BJ (cell line): ENCODE results near the gene REM2. TPM values are rescaled to one million over a fixed set of nuclear protein-coding genes. Genes with fewer than 3 reads are reported as not detected.
A peak's percentile ranks its signal among the peaks of the same experiment; 100 is the strongest.

Experiments used
- CTCF ChIA-PET: fragments of 350-600 bp; formaldehyde crosslinking; extraction: SDS; loops from one replicate; lab custom pipeline; 2021; ENCODE audit warnings: antibody characterized with exemption, inconsistent platforms; lab: Yijun Ruan, JAX
- POLR2A ChIA-PET: fragments of 300-600 bp; sonication (Branson Sonifier 250); formaldehyde crosslinking; extraction: SDS; loops from one replicate; lab custom pipeline; 2021; ENCODE audit warnings: antibody characterized with exemption; lab: Charles Lee
- DNase-seq: peaks from one replicate; pipeline ENCODE4 v3.0.0-alpha.2; 2011; ENCODE audit warnings: low read depth
- H3K27me3 ChIP-seq: 2 replicates; pipeline ENCODE4 v1.6.0; 2011; ENCODE audit warnings: low read length; ENCODE audit not compliant: control insufficient read depth, insufficient read depth
- H3K36me3 ChIP-seq: 2 replicates; pipeline ENCODE4 v1.5.1; 2011; ENCODE audit warnings: low read length; ENCODE audit not compliant: control insufficient read depth, insufficient read depth
- H3K4me3 ChIP-seq: 2 replicates; pipeline ENCODE4 v1.5.1; 2011; ENCODE audit warnings: low read depth, mild to moderate bottlenecking, control low read depth, low read length
- CTCF ChIP-seq: IDR thresholded peaks from 2 replicates; pipeline ENCODE4 v1.5.1; 2011; ENCODE audit warnings: low read depth, mild to moderate bottlenecking, control low read depth, inconsistent platforms, low read length, moderate library complexity; ENCODE audit not compliant: insufficient read depth
- polyA plus RNA-seq: library from polyadenylated mRNA; depleted of rRNA; stranded (reverse); fragments of >200 nt; gene quantifications from 2 replicates; pipeline ENCODE4 v1.2.3, GENCODE V29; 2011

REM2 gene
- polyA plus RNA-seq, 1 experiment, result 0.10 TPM

- Histone ChIP-seq H3K4me3 (no peak overlapping the region), H3K27me3 (no peaks in the 10 kb centered on the region), H3K36me3 (peaks cover 6% of the 10 kb centered on the region)
- no peak for DNase-seq
- POLR2A ChIA-PET, result interaction anchor here (0.6 to 0.9 kb wide), 4 partner anchors 15 to 385 kb away, joined by 4 to 8 read pairs (median 5); no protein-coding TSS in a partner anchor
- TF ChIP-seq CTCF, result no peak
- CTCF ChIA-PET, result interaction anchor here (0.6 to 2.7 kb wide), 8 partner anchors 13 to 88 kb away, joined by 3 to 14 read pairs (median 4); partner anchors contain the start of gene AJUBA
These were observed 33.0 kb downstream of the REM2 start for GRCh38 chr14:22915886-22916521.

- CTCF ChIA-PET, result interaction anchor here (0.9 to 3.2 kb wide), 7 partner anchors 11 to 139 kb away, joined by 3 to 17 read pairs (median 3); partner anchors contain the start of gene PRMT5
- POLR2A ChIA-PET, result interaction anchor here (0.9 kb wide), 1 partner anchor 139 kb away, joined by 3 read pairs; no protein-coding TSS in a partner anchor
- Histone ChIP-seq H3K36me3 (peaks cover 17% of the 10 kb centered on the region), H3K27me3 (no peaks in the 10 kb centered on the region), H3K4me3 (peak within 1 kb of the TSS; percentile 74)
- DNase-seq, result peak; percentile 100
- TF ChIP-seq CTCF, result no peak
These were observed 36.0 kb downstream of the REM2 start, which contains the start of gene RBM23 for GRCh38 chr14:22918804-22919600. TSS of gene RBM23 (minus strand) at chr14:22919149.

GRCh38 chr14:22919601-22919921 is 36.5 kb downstream of the REM2 start:
- POLR2A ChIA-PET, result no interaction called here
- CTCF ChIA-PET, result interaction anchor here (0.7 to 3.2 kb wide), 7 partner anchors 10 to 138 kb away, joined by 3 to 17 read pairs (median 3); partner anchors contain the start of gene PRMT5

GRCh38 chr14:22920697-22921096 is 37.7 kb downstream of the REM2 start:
- Histone ChIP-seq H3K36me3 (peaks cover 23% of the 10 kb centered on the region), H3K4me3 (no peak overlapping the region), H3K27me3 (no peaks in the 10 kb centered on the region)
- TF ChIP-seq CTCF, result no peak
- CTCF ChIA-PET, result interaction anchor here (3.2 kb wide), 1 partner anchor 9 kb away, joined by 17 read pairs; the partner anchor contains the start of gene PRMT5
- POLR2A ChIA-PET, result no interaction called here
- no peak for DNase-seq

More at GRCh38 chr14:22919601-22919921, 36.5 kb downstream of the REM2 start:
- H3K27me3 ChIP-seq, result no peaks in the 10 kb centered on the region
- no peak for DNase-seq
- peak overlapping the region; percentile 12 for H3K4me3 ChIP-seq
- peaks cover 21% of the 10 kb centered on the region for H3K36me3 ChIP-seq
- TF ChIP-seq CTCF, result no peak

- H3K27me3 ChIP-seq, result no peaks in the 10 kb centered on the region
- ChIA-PET POLR2A (no interaction called here), CTCF (interaction anchor here (0.6 to 1.4 kb wide), 3 partner anchors 56 to 147 kb away, joined by 3 read pairs; no protein-coding TSS in a partner anchor)
- TF ChIP-seq CTCF, result no peak
- no peak overlapping the region for H3K4me3 ChIP-seq
- DNase-seq, result no peak
- H3K36me3 ChIP-seq, result peaks cover 23% of the 10 kb centered on the region
These were observed 39.3 kb downstream of the REM2 start for GRCh38 chr14:22922294-22922693.
